Activated CD4-positive, alpha-beta T cell treated with anti-CD3 and anti-CD28 coated beads for 24 hours (primary cell): ENCODE results near the gene NEK5.
"Not testable (repeated sequence)": the region's sequence is repeated elsewhere in the genome, so short reads cannot be mapped to it uniquely, and the experiment has no call there.

ENCODE experiments used
- DNase-seq, 2 donors: peaks; one replicate each; pipeline ENCODE4 v3.0.0-alpha.2; 2020; ENCODE audit warnings: low read depth in 2 of 2

NEK5 gene

GRCh38 chr13:52128714-52129700, at the start of gene NEK5:
NEK5 (minus strand) TSS chr13:52129073; CDS start chr13:52127482, 1,591 bp downstream.
- peak; percentile 22 to 44 for DNase-seq

- DNase-seq, result no peak
Observed at GRCh38 chr13:52177276-52177675, 48.4 kb upstream of the NEK5 start.

GRCh38 chr13:52173970-52174369, 45.1 kb upstream of the NEK5 start:
- not testable (repeated sequence) for DNase-seq

- no peak for DNase-seq
Observed at GRCh38 chr13:52173373-52173772, 44.5 kb upstream of the NEK5 start.

- DNase-seq, result not testable (repeated sequence)
Observed at GRCh38 chr13:52171686-52172085, 42.8 kb upstream of the NEK5 start.

- DNase-seq, result not testable (repeated sequence)
Observed at GRCh38 chr13:52170828-52171391, 42.0 kb upstream of the NEK5 start.

GRCh38 chr13:52169839-52170238, 41.0 kb upstream of the NEK5 start:
- no peak for DNase-seq

- no peak for DNase-seq
Observed at GRCh38 chr13:52165411-52165810, 36.5 kb upstream of the NEK5 start.

- DNase-seq, result no peak
Observed at GRCh38 chr13:52164989-52165388, 36.1 kb upstream of the NEK5 start.

- not testable (repeated sequence) for DNase-seq
Observed at GRCh38 chr13:52163878-52164277, 35.0 kb upstream of the NEK5 start.

GRCh38 chr13:52162279-52163101, 33.6 kb upstream of the NEK5 start:
- DNase-seq, result no peak

GRCh38 chr13:52161181-52161646, 32.3 kb upstream of the NEK5 start:
- no peak for DNase-seq

- no peak for DNase-seq
Observed at GRCh38 chr13:52160506-52160905, 31.6 kb upstream of the NEK5 start.

GRCh38 chr13:52160053-52160452, 31.2 kb upstream of the NEK5 start:
- DNase-seq, result no peak

- DNase-seq, result peak; percentile 39 to 40
Observed at GRCh38 chr13:52159159-52159982, 30.5 kb upstream of the NEK5 start, which contains the start of gene NEK3. NEK3 (minus strand) TSS chr13:52159597; CDS start chr13:52156191, 3,406 bp downstream.

GRCh38 chr13:52158629-52159158, 29.8 kb upstream of the NEK5 start:
- DNase-seq, result no peak

GRCh38 chr13:52156724-52157261, 27.9 kb upstream of the NEK5 start:
- DNase-seq, result no peak

- DNase-seq, result no peak
Observed at GRCh38 chr13:52155177-52155576, 26.3 kb upstream of the NEK5 start.

GRCh38 chr13:52147225-52147624, 18.4 kb upstream of the NEK5 start:
- no peak for DNase-seq

GRCh38 chr13:52141299-52141698, 12.4 kb upstream of the NEK5 start:
- DNase-seq, result no peak
